Esophagus squamous epithelium (tissue), 4 donors: ENCODE data around the gene ZNF862.

Experiments used
- CTCF ChIP-seq, 6 experiments: fragments of 450-650 bp in 4 of 6; fragments of 200-600 bp in 2 of 6; sonication (generic) in 2 of 6; IDR thresholded peaks; one replicate each; pipeline ENCODE4 v1.5.1; 2016 to 2019; ENCODE audit warnings: antibody characterized with exemption in 6 of 6, mild to moderate bottlenecking in 4 of 6, moderate library complexity in 4 of 6
- POLR2A ChIP-seq, 4 donors: fragments of 450-650 bp; IDR thresholded peaks; one replicate each; pipeline ENCODE4 v1.6.1; 2017; ENCODE audit warnings: antibody characterized with exemption in 4 of 4, mild to moderate bottlenecking in 4 of 4, moderate library complexity in 3 of 4

GRCh38 chr7:149849174-149849573 is 11.0 kb downstream of the ZNF862 start:
- TF ChIP-seq CTCF (IDR thresholded peaks at IDR 0.05) = no peak
- no peak for TF ChIP-seq POLR2A (IDR thresholded peaks at IDR 0.05)
